Measurements from ENCODE around the gene ACOT7. TPM values are rescaled to one million over a fixed set of nuclear protein-coding genes. Genes with fewer than 3 reads are reported as not detected.

ACOT7 gene
- total RNA-seq, 1 donor from 2014 or later: 48.1 TPM

DNA sequence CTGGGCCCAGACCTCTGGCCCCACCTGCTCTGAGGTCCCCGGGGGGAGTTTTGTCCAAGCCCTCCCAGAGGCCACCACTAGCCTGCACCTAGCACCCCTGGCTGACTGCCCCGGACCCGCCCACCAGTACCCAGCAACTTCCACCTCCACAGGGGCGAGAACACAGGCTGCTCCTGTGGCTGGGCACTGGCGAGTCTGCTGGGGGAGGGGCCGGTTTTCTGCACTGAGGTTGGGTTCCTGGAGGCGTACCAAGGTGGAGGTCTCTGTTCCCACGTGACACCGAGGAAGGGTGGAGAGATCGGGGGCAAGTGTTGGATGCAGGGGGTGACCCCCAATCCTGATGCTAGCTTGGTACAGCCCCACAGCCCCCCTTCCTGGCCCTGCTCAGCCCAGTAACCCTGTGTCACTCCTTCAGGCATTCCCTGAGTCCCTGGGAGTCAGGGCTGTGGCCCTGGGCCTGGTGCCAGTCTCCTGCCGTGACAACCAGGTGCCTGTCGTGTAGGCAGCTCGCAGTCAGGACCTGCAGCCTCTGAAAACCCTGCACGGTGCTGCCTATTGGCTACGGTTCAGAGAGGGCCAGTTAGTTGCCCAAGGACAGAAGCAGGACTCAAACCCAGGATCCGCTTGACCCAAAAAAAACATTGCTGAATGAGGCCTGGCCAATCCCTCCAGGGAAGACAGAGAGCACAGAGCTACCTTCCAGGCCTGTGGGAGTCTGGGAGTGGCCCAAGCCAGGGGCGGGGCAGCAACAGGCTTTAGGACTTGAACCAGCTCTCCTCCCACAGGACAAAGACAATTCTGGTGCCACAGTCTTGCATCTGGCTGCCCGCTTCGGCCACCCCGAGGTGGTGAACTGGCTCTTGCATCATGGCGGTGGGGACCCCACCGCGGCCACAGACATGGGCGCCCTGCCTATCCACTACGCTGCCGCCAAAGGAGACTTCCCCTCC, 34.1 kb upstream of the ACOT7 start:
- H3K36me3 Mint-ChIP-seq (ENCODE audit: low read depth): no peaks in the 10 kb centered on the region
- H3K4me1 Mint-ChIP-seq (ENCODE audit: low read depth): peaks cover 26% of the 10 kb centered on the region
- TF ChIP-seq, protein P1, sequence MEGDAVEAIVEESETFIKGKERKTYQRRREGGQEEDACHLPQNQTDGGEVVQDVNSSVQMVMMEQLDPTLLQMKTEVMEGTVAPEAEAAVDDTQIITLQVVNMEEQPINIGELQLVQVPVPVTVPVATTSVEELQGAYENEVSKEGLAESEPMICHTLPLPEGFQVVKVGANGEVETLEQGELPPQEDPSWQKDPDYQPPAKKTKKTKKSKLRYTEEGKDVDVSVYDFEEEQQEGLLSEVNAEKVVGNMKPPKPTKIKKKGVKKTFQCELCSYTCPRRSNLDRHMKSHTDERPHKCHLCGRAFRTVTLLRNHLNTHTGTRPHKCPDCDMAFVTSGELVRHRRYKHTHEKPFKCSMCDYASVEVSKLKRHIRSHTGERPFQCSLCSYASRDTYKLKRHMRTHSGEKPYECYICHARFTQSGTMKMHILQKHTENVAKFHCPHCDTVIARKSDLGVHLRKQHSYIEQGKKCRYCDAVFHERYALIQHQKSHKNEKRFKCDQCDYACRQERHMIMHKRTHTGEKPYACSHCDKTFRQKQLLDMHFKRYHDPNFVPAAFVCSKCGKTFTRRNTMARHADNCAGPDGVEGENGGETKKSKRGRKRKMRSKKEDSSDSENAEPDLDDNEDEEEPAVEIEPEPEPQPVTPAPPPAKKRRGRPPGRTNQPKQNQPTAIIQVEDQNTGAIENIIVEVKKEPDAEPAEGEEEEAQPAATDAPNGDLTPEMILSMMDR (IDR thresholded peaks at IDR 0.05): no peak
- no peak overlapping the region for H3K27ac Mint-ChIP-seq (ENCODE audit: unreplicated experiment)
- H3K27me3 Mint-ChIP-seq (ENCODE audit: low read depth): peaks cover 32% of the 10 kb centered on the region
- DNase-seq (ENCODE audit: low spot score): peak; percentile 77
- no peak overlapping the region for H3K4me3 Mint-ChIP-seq (ENCODE audit: unreplicated experiment)
- no peaks in the 10 kb centered on the region for H3K9me3 Mint-ChIP-seq (ENCODE audit: low read depth)

DNA sequence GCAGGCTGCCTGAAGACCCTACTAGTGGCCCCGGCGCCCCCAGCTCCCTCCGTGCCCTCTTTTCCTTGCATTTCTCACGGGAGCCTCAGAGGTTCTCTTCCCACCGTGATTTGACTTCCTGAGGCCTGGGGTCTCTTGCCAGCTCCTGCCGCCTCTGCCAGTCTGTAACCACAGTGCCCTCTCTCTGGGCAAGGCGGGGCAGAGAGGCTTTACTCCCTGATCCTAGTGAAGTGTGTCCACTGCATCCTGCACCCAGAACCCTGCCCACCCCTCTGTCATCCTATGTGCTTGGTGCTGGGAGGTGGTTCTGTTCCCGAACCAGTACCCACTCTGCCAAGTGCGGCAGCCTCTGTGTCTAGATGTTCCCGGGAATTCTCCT, 33.4 kb upstream of the ACOT7 start:
- H3K4me3 Mint-ChIP-seq (ENCODE audit: unreplicated experiment): no peak overlapping the region
- peaks cover 27% of the 10 kb centered on the region for H3K4me1 Mint-ChIP-seq (ENCODE audit: low read depth)
- H3K36me3 Mint-ChIP-seq (ENCODE audit: low read depth): no peaks in the 10 kb centered on the region
- no peak overlapping the region for H3K27ac Mint-ChIP-seq (ENCODE audit: unreplicated experiment)
- H3K27me3 Mint-ChIP-seq (ENCODE audit: low read depth): peaks cover 32% of the 10 kb centered on the region
- H3K9me3 Mint-ChIP-seq (ENCODE audit: low read depth): no peaks in the 10 kb centered on the region
- DNase-seq (ENCODE audit: low spot score): no peak
- TF ChIP-seq, protein P1 (IDR thresholded peaks at IDR 0.05): no peak

- no peaks in the 10 kb centered on the region for H3K9me3 Mint-ChIP-seq (ENCODE audit: low read depth)
- H3K4me1 Mint-ChIP-seq (ENCODE audit: low read depth): peaks cover 27% of the 10 kb centered on the region
- no peaks in the 10 kb centered on the region for H3K36me3 Mint-ChIP-seq (ENCODE audit: low read depth)
- DNase-seq (ENCODE audit: low spot score): peak; percentile 72
- no peak overlapping the region for H3K27ac Mint-ChIP-seq (ENCODE audit: unreplicated experiment)
- H3K27me3 Mint-ChIP-seq (ENCODE audit: low read depth): peaks cover 36% of the 10 kb centered on the region
- H3K4me3 Mint-ChIP-seq (ENCODE audit: unreplicated experiment): no peak overlapping the region
- TF ChIP-seq, protein P1 (IDR thresholded peaks at IDR 0.05): no peak
Measured at GRCh38 chr1:6426277-6426971, 32.9 kb upstream of the ACOT7 start.

GRCh38 chr1:6425658-6426057, 32.1 kb upstream of the ACOT7 start:
- Mint-ChIP-seq H3K27ac (ENCODE audit: unreplicated experiment) (no peak overlapping the region), H3K36me3 (ENCODE audit: low read depth) (no peaks in the 10 kb centered on the region), H3K4me3 (ENCODE audit: unreplicated experiment) (no peak overlapping the region), H3K27me3 (ENCODE audit: low read depth) (peaks cover 40% of the 10 kb centered on the region), H3K9me3 (ENCODE audit: low read depth) (no peaks in the 10 kb centered on the region), H3K4me1 (ENCODE audit: low read depth) (peaks cover 27% of the 10 kb centered on the region)
- peak; percentile 78 for DNase-seq (ENCODE audit: low spot score)
- TF ChIP-seq, protein P1 (IDR thresholded peaks at IDR 0.05): no peak
